CD4-positive, alpha-beta T cell treated with Interleukin-12 subunit alpha and Interleukin-12 subunit beta, for 1 hour (primary cell): ENCODE measurements around the gene CTSZ.
"Not testable (repeated sequence)": the region's sequence is repeated elsewhere in the genome, so short reads cannot be mapped to it uniquely, and the experiment has no call there.

Experiments
- DNase-seq: peaks from one replicate; pipeline ENCODE4 v3.0.0-alpha.2; 2020

Gene CTSZ

GRCh38 chr20:59006864-59007664 is at the start of gene CTSZ:
TSS of gene CTSZ (minus strand) at chr20:59007254. CDS start at chr20:59007128, 126 bp downstream.
- DNase-seq: peak; percentile 47

GRCh38 chr20:59055302-59055701 is 48.2 kb upstream of the CTSZ start:
- DNase-seq: peak; percentile 48

- DNase-seq: no peak
Measured at GRCh38 chr20:59051666-59052185, 44.7 kb upstream of the CTSZ start.

GRCh38 chr20:59050437-59050836 is 43.4 kb upstream of the CTSZ start:
- DNase-seq: no peak

DNA sequence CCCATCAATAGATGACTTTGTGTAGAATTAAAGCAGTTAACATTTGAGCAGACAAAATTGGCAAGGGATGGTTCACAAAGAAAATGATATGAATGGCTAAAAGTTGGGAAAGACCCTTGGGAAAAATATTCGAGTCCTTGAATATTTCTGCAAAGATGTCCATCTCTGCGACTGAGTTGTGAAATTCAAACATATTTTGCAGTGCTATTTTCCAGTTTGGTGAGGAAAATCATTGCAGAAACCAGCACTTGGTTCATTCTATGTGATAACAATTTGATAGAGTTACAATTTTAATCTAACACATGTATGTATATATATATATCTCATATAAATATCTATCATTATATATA is 41.6 kb upstream of the CTSZ start:
- DNase-seq: no peak

DNA sequence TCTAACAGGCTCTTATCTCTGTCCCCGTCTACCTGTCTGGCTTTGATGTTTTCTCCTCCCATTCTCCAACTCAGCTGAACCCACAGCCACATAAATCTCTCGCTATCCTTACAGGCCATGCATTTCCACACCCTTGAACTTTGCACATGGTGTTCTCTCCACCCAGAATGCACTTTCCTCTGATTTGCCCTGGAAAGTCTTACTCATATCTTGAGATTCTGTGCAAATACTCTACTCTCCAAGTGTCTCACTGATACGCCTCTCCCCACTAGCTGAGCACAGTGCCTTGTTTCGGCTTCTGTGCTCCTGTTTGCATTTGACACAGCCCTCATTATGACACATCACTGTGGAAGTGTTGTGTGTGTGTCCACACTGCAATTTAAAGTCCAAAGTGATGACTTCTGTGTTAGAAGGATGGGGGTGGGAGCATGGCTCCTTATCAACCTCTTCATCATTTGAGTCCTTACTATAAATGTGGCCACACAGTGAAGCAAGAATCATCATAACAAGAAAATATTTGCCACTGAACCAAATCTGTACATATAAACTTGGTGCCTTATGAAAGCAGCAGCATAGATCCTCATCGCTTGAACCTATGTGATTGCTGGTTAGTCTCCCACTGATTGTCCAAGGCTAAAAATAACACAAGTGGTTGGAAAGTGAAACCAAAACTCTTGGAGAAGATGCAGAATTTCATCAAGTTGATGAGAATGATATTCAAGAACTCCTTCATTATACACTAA is 41.1 kb upstream of the CTSZ start:
- DNase-seq: no peak

GRCh38 chr20:59046862-59047261 is 39.8 kb upstream of the CTSZ start:
- DNase-seq: no peak

DNA sequence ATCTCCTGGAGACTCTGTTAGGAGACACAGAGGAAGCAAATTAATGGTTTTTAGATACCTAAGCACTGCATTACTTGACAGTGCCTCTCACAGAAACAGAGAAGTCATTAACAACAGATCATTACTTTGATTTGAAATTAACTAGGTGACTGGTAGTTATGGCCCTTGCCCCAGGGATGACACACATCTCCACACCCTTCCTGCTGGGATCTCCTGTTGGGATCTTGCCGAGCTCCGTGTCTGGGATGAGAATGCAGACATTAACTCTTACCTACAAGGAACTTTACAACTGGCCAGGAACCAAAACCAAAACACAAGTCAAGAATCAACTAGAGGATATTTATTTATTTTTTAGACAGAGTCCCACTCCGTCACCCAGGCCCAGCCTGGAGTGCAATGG is 37.7 kb upstream of the CTSZ start:
- no peak for DNase-seq

- DNase-seq: no peak
Measured at GRCh38 chr20:59044295-59044694, 37.2 kb upstream of the CTSZ start.

- peak; percentile 39 for DNase-seq
Measured at GRCh38 chr20:59043698-59044097, 36.6 kb upstream of the CTSZ start.

DNA sequence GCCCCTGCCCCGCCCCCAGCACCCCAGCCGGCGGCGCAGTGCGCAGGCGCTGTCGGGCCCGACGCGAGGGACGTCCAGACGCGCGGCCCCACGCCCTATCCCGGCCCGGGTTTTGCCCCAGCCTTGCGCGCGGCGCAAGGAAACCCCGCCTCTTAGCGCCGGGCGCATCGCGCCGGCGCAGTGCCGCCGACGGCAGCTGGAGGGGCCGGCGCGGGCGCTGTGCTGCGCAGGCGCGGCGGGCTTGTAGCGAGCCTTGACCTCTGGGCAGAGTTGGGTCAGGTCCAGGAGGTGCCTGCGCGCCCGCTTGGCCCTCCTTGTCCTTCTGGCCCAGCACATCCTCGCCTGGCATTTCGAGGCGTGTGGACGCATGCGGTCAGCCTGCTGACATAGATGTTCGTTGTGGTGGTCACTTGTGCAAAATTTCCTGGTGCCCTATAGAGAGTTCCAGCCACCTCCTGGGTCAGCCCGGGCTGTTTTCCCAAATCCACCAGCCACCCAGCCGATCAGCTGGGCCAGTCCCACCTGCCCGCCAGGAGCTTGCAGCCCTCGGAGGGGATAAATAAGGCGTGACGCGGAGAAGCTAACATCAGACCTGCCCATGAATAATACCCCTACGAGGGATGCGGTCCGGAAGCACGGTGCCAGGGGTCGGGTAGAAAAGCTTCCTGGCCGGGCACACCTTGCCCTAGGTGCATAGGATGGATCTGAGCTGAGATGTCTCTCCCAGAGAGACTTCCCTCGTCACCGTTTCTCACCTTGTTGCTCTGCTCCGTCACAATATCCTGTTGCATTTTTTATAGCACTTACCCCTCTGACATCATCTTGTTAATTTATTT is 36.0 kb upstream of the CTSZ start:
- peak; percentile 96 for DNase-seq

GRCh38 chr20:59042151-59042795 is 35.2 kb upstream of the CTSZ start, which contains the start of gene PRELID3B:
TSS of gene PRELID3B (minus strand) at chr20:59042786. CDS start at chr20:59042730, 56 bp downstream.
- DNase-seq: no peak

DNA sequence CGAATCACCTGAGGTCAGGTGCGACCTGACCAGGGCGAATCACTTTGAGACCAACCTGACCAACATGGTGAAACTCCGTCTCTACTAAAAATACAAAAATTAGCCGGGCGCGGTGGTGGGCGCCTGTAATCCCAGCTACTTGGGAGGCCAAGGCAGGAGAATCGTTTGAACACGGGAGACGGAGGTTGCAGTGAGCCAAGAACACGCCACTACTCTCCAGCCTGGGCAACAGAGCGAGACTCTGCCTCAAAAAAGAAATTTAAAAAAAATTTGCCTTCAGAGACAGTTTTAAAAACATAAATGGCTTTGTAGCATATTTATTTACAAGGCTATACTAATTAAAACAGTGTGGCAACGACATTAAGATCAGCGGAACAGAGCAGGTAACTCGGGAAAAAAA is 34.4 kb upstream of the CTSZ start:
- not testable (repeated sequence) for DNase-seq

DNA sequence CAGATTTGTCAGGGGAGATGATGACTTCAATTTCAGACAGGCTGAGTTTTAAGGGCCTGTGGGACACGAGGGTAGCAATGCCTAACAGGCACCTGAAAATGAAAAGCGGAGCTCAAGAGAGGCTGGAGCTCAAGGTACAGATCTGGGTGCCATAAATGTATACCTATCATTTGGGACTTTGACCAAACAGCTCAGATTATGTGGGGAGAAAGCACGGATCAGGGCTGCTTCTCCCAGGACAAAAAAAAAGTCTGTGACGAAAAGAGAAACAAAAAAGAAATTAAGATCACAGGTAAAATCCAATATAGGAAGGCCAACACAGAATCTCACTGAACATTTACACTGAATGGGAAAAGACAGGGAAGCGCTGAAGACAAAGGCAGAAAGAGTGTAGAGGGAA is 33.6 kb upstream of the CTSZ start:
- DNase-seq: no peak

- DNase-seq: no peak
Measured at GRCh38 chr20:59039233-59039632, 32.2 kb upstream of the CTSZ start.

GRCh38 chr20:59037386-59037785 is 30.3 kb upstream of the CTSZ start:
- no peak for DNase-seq

DNA sequence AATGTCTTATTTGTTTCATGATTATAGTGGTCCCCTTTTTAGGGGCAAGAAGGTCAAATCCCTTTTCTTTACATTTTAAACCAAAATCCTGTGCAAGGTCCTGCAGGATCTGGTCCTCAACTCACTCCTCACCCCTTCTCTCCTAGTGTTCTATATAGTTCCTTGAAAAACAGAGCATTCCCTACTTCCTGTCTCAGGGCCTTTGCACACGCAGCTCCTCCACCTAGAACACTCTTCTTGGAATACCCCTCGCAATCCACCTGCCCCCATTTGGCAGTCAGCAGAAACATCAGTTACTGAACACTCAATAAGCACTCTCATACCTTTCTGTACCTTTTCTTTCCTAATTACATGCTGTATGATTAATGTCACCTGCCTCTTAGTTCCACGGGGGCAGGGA is 28.3 kb upstream of the CTSZ start:
- DNase-seq: no peak

GRCh38 chr20:59033616-59034165 is 26.6 kb upstream of the CTSZ start:
- DNase-seq: no peak

- DNase-seq: no peak
Measured at GRCh38 chr20:59033093-59033492, 26.0 kb upstream of the CTSZ start.

GRCh38 chr20:59032713-59033059 is 25.6 kb upstream of the CTSZ start:
- no peak for DNase-seq

- peak; percentile 98 for DNase-seq
Measured at GRCh38 chr20:59032023-59032712, 25.1 kb upstream of the CTSZ start, which contains the start of gene ATP5F1E. TSS of gene ATP5F1E (minus strand) at chr20:59032335. CDS start at chr20:59032251, 84 bp downstream.
